H1 (cell line): ENCODE results near the gene CHMP5. TPM values are rescaled to one million over a fixed set of nuclear protein-coding genes. Genes with fewer than 3 reads are reported as not detected.

Experiments used
- CTCF ChIA-PET: fragments of 300-600 bp; sonication (Branson Sonifier 250); formaldehyde crosslinking; loops from one replicate; lab custom pipeline; 2021; ENCODE audit not compliant: partially characterized antibody; lab: Charles Lee
- POLR2A ChIA-PET: fragments of 300-600 bp; sonication (Branson Sonifier 250); formaldehyde crosslinking; loops from one replicate; lab custom pipeline; 2021; ENCODE audit warnings: inconsistent platforms; ENCODE audit not compliant: partially characterized antibody; lab: Charles Lee
- DNase-seq, 2 experiments: peaks; one replicate each; pipeline versions ENCODE4 v3.0.0 to v3.0.0-alpha.2; 2010 to 2022; ENCODE audit warnings: low spot score in 2 of 2, low read depth in 1 of 2, mixed read lengths in 1 of 2
- FAIRE-seq: peaks from 2 replicates; lab custom pipeline; 2011; peaks lifted over from hg19 to GRCh38; lab: Jason Lieb, UNC
- H2AFZ ChIP-seq: 2 replicates; pipeline ENCODE4 v1.8.1; 2012; ENCODE audit warnings: low read length, inconsistent platforms
- H2AK5ac ChIP-seq: 2 replicates; pipeline ENCODE4 v1.6.1; 2013; ENCODE audit warnings: low read depth, low read length
- H2BK120ac ChIP-seq: replicated peaks from 2 replicates; pipeline ENCODE3; 2013; ENCODE audit warnings: low read depth, low read length, inconsistent platforms
- H2BK12ac ChIP-seq: 2 replicates; pipeline ENCODE4 v1.6.1; 2013; ENCODE audit warnings: low read depth, low read length
- H2BK15ac ChIP-seq: 2 replicates; pipeline ENCODE4 v1.6.1; 2013; ENCODE audit warnings: low read length
- H2BK20ac ChIP-seq: 2 replicates; pipeline ENCODE4 v1.6.1; 2013; ENCODE audit warnings: low read length
- H2BK5ac ChIP-seq: 2 replicates; pipeline ENCODE4 v1.6.1; 2013; ENCODE audit warnings: low read depth, low read length
- H3K14ac ChIP-seq: 2 replicates; pipeline ENCODE4 v1.6.1; 2013; ENCODE audit warnings: inconsistent platforms; ENCODE audit not compliant: insufficient read length
- H3K18ac ChIP-seq: 2 replicates; pipeline ENCODE4 v1.6.1; 2013; ENCODE audit warnings: low read length; ENCODE audit errors: extremely low read depth
- H3K23ac ChIP-seq: 2 replicates; pipeline ENCODE4 v1.6.1; 2013; ENCODE audit warnings: inconsistent platforms; ENCODE audit not compliant: insufficient read length
- H3K23me2 ChIP-seq: 2 replicates; pipeline ENCODE4 v1.6.1; 2013; ENCODE audit warnings: low read depth, low read length
- H3K27ac ChIP-seq: 2 replicates; pipeline ENCODE4 v1.6.1; 2011; ENCODE audit warnings: low read depth, low read length, inconsistent platforms
- H3K27me3 ChIP-seq, 4 experiments: replicated peaks in 1 of 4; 1 replicate in 1 of 4; 2 replicates in 3 of 4; pipeline versions ENCODE4 v1.6.1 to v1.8.1; 2011 to 2013; ENCODE audit warnings: low read length in 3 of 4, mild to moderate bottlenecking in 3 of 4, inconsistent platforms in 2 of 4, mixed read lengths in 2 of 4, moderate library complexity in 1 of 4; ENCODE audit not compliant: control insufficient read depth in 3 of 4, insufficient read depth in 3 of 4; ENCODE audit errors: extremely low read depth in 1 of 4
- H3K36me3 ChIP-seq, 4 experiments: 2 replicates each; pipeline versions ENCODE4 v1.6.1 to v1.8.1; 2011 to 2013; ENCODE audit warnings: mild to moderate bottlenecking in 4 of 4, low read length in 3 of 4, moderate library complexity in 2 of 4, control low read depth in 1 of 4, inconsistent platforms in 1 of 4; ENCODE audit not compliant: insufficient read depth in 4 of 4, control insufficient read depth in 2 of 4
- H3K4ac ChIP-seq: replicated peaks from 2 replicates; pipeline ENCODE3; 2013; ENCODE audit warnings: low read length, low read depth, mixed read lengths, inconsistent platforms; ENCODE audit not compliant: insufficient read length
- H3K4me1 ChIP-seq, 4 experiments: replicated peaks in 1 of 4; 1 replicate in 1 of 4; 2 replicates in 3 of 4; pipeline versions ENCODE4 v1.6.1 to v1.8.1; 2011 to 2013; ENCODE audit warnings: low read length in 3 of 4, inconsistent platforms in 2 of 4, mixed read lengths in 1 of 4; ENCODE audit not compliant: insufficient read depth in 4 of 4, control insufficient read depth in 3 of 4
- H3K4me2 ChIP-seq, 2 experiments: 2 replicates each; pipeline versions ENCODE4 v1.6.1 to v1.8.1; 2011 to 2013; ENCODE audit warnings: low read depth in 2 of 2, low read length in 2 of 2, control low read depth in 1 of 2, inconsistent platforms in 1 of 2, mild to moderate bottlenecking in 1 of 2; ENCODE audit not compliant: insufficient read depth in 1 of 2
- H3K4me3 ChIP-seq, 4 experiments: fragments of 200-600, 300-600 bp in 1 of 4; sonication (generic), shearing (Covaris generic), sonication (Bioruptor Twin) in 1 of 4; 2 replicates each; pipeline versions ENCODE4 v1.5.1 to v1.8.1; 2011 to 2016; ENCODE audit warnings: low read length in 4 of 4, low read depth in 3 of 4, control low read depth in 2 of 4, inconsistent platforms in 2 of 4, mild to moderate bottlenecking in 2 of 4, mixed read lengths in 1 of 4, moderate library complexity in 1 of 4; ENCODE audit not compliant: insufficient read depth in 2 of 4; ENCODE audit errors: extremely low read depth in 1 of 4
- H3K56ac ChIP-seq: replicated peaks from 2 replicates; pipeline ENCODE3; 2013; ENCODE audit warnings: low read depth, mild to moderate bottlenecking, mixed read lengths, low read length, inconsistent platforms; ENCODE audit not compliant: insufficient read length
- H3K79me1 ChIP-seq: 2 replicates; pipeline ENCODE4 v1.6.1; 2013; ENCODE audit warnings: low read depth, low read length, control low read depth
- H3K79me2 ChIP-seq, 2 experiments: 2 replicates each; pipeline versions ENCODE4 v1.6.1 to v1.8.1; 2012 to 2013; ENCODE audit warnings: low read length in 2 of 2, mild to moderate bottlenecking in 2 of 2, inconsistent platforms in 1 of 2; ENCODE audit not compliant: insufficient read depth in 2 of 2, control insufficient read depth in 1 of 2
- H3K9ac ChIP-seq, 4 experiments: replicated peaks in 1 of 4; 1 replicate in 1 of 4; 2 replicates in 3 of 4; pipeline versions ENCODE4 v1.6.1 to v1.8.1; 2011 to 2013; ENCODE audit warnings: low read depth in 3 of 4, low read length in 3 of 4, control low read depth in 2 of 4, mild to moderate bottlenecking in 2 of 4, moderate library complexity in 2 of 4, inconsistent platforms in 1 of 4; ENCODE audit errors: extremely low read depth in 1 of 4
- H3K9me3 ChIP-seq, 2 experiments: 2 replicates each; pipeline versions ENCODE4 v1.6.1 to v1.8.1; 2012 to 2013; ENCODE audit warnings: mild to moderate bottlenecking in 2 of 2, moderate library complexity in 2 of 2, control low read depth in 1 of 2, inconsistent platforms in 1 of 2, low read depth in 1 of 2, low read length in 1 of 2, mixed read lengths in 1 of 2; ENCODE audit not compliant: insufficient read depth in 2 of 2
- H4K20me1 ChIP-seq, 2 experiments: replicated peaks in 1 of 2; 2 replicates each; pipeline versions ENCODE3 to v1.8.1; 2011 to 2013; ENCODE audit warnings: inconsistent platforms in 2 of 2, low read length in 2 of 2, mild to moderate bottlenecking in 1 of 2; ENCODE audit not compliant: insufficient read depth in 2 of 2, control insufficient read depth in 1 of 2
- H4K5ac ChIP-seq: 2 replicates; pipeline ENCODE4 v1.6.1; 2013; ENCODE audit warnings: low read length, low read depth, mixed read lengths, inconsistent platforms; ENCODE audit not compliant: insufficient read length
- H4K8ac ChIP-seq: 2 replicates; pipeline ENCODE4 v1.8.0; 2013; ENCODE audit warnings: mild to moderate bottlenecking, moderate library complexity, low read length, inconsistent platforms; ENCODE audit not compliant: insufficient read depth; ENCODE audit errors: extremely low read depth
- H4K91ac ChIP-seq: replicated peaks from 2 replicates; pipeline ENCODE3; 2013; ENCODE audit warnings: low read length, mixed read lengths, inconsistent platforms; ENCODE audit not compliant: insufficient read length
- CTCF ChIP-seq, 3 experiments: IDR thresholded peaks; 1 replicate in 2 of 3; 2 replicates in 1 of 3; pipeline versions ENCODE4 v1.5.1 to v1.6.1; 2011; ENCODE audit warnings: low read length in 3 of 3, mild to moderate bottlenecking in 3 of 3, inconsistent platforms in 2 of 3, low read depth in 1 of 3, moderate library complexity in 1 of 3; ENCODE audit not compliant: insufficient read depth in 1 of 3; ENCODE audit errors: control extremely low read depth in 1 of 3
- GABPA ChIP-seq: IDR thresholded peaks from 2 replicates; pipeline ENCODE4 v1.6.1; 2011; ENCODE audit warnings: mild to moderate bottlenecking, low read length, moderate library complexity, borderline replicate concordance; ENCODE audit not compliant: insufficient read depth
- KDM1A ChIP-seq: fragments of 200-600, 300-600 bp; sonication (generic); IDR thresholded peaks from 2 replicates; pipeline ENCODE4 v1.7.1; 2016; ENCODE audit warnings: mild to moderate bottlenecking, low read length, borderline replicate concordance
- PHF8 ChIP-seq: fragments of 200-600 bp; sonication (generic); conservative IDR thresholded peaks from 2 replicates; pipeline ENCODE4 v1.7.1; 2012; ENCODE audit warnings: low read depth, mild to moderate bottlenecking, inconsistent platforms, low read length, moderate library complexity
- POLR2A ChIP-seq, 2 experiments: IDR thresholded peaks; 1 replicate in 1 of 2; 2 replicates in 1 of 2; pipeline ENCODE4 v1.6.1; 2011; ENCODE audit warnings: low read depth in 2 of 2, low read length in 2 of 2, mild to moderate bottlenecking in 2 of 2; ENCODE audit errors: control extremely low read depth in 1 of 2
- RAD21 ChIP-seq, 2 experiments: IDR thresholded peaks in 1 of 2; conservative IDR thresholded peaks in 1 of 2; 2 replicates each; pipeline ENCODE4 v1.6.1; 2011; ENCODE audit warnings: low read depth in 2 of 2, low read length in 2 of 2, improper control_type of control experiment in 1 of 2, inconsistent platforms in 1 of 2, mild to moderate bottlenecking in 1 of 2, moderate library complexity in 1 of 2
- SIN3A ChIP-seq, 2 experiments: IDR thresholded peaks in 1 of 2; conservative IDR thresholded peaks in 1 of 2; 2 replicates each; pipeline ENCODE4 v1.6.1; 2011 to 2012; ENCODE audit warnings: low read length in 2 of 2, improper control_type of control experiment in 1 of 2, low read depth in 1 of 2, mild to moderate bottlenecking in 1 of 2
- TEAD4 ChIP-seq: IDR thresholded peaks from 2 replicates; pipeline ENCODE4 v1.6.1; 2012; ENCODE audit warnings: low read depth, low read length, inconsistent platforms, mixed read lengths
- ZNF274 ChIP-seq: IDR thresholded peaks from 2 replicates; pipeline ENCODE4 v1.7.0; 2012; ENCODE audit warnings: low read length, borderline replicate concordance; ENCODE audit errors: extremely low read depth
- WGBS, 2 experiments: shearing (Covaris generic) in 1 of 2; methylation state at CpG; one replicate each; pipeline versions ENCODE4 v1.1.6 to v1.1.7; 2013 to 2015; ENCODE audit warnings: low lambda C conversion rate in 2 of 2, mixed read lengths in 2 of 2, inconsistent platforms in 1 of 2, low coverage in 1 of 2, missing lambda C conversion rate in 1 of 2; ENCODE audit not compliant: insufficient replicate concordance in 2 of 2, insufficient coverage in 1 of 2, insufficient read length in 1 of 2; ENCODE audit errors: extremely low coverage in 1 of 2, missing lambda C conversion rate in 1 of 2; 5-methylcytosine and 5-hydroxymethylcytosine counted together
- polyA plus RNA-seq, 7 experiments: library from polyadenylated mRNA; depleted of rRNA in 3 of 7; stranded (reverse) in 5 of 7; unstranded in 2 of 7; fragments of >200 nt in 5 of 7; fragments of 200-250 nt in 2 of 7; gene quantifications; 1 replicate in 5 of 7; 2 replicates in 1 of 7; 4 replicates in 1 of 7; pipeline versions ENCODE4 v1.2.1 to v1.2.3, GENCODE V29; 2011 to 2013; ENCODE audit warnings: missing spikeins in 2 of 7, mixed read lengths in 2 of 7
- total RNA-seq: library from RNA; stranded (reverse); fragmentation: NEBNext Ultra II Directional; extraction: Animal tissue kit (Norgen Biotek cat#: 25700); gene quantifications from 2 replicates; pipeline ENCODE4 v1.2.1, GENCODE V29; 2021

Gene CHMP5
- total and polyA plus RNA-seq, 2 of the 8 experiments (the other 6 are each of a cell fraction or from before 2014, with no cell fraction given) = 25.0 to 47.3 TPM

DNA sequence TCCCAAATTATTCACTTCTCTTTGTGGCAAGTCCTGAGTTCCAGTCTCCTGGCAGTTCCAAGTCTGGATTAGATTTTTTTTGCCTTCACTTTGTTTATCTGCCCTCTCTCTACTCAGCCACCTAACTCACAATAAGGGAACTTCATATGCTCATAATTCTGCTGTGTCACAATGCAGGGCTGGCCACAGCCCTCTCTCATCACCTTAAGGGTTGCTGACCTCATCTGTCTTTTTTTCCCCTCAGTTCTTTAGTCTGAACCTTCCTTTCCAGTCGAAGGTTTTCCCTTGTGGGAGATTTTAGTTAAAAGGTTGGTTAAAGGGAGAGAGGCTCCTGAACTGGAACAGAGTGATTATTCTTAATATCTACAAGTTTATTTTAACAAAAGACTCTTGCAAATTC, 4.5 kb upstream of the CHMP5 start:
- 79% methylated on average over 1 of the region's 1 CpG; no CpG with 5 or more reads in 1 of the 2 experiments for WGBS, 2 experiments
- Histone ChIP-seq H3K4me2 (no peak overlapping the region), H4K20me1 (peaks cover 0 to 1% of the 10 kb centered on the region in 2 experiments), H4K8ac (no peak overlapping the region), H3K79me1 (0 out of 2 replicates have a peak, but pooled peaks cover 3% of the 10 kb centered on the region), H2BK120ac (no peak overlapping the region), H4K91ac (no peak overlapping the region), H3K14ac (no peak overlapping the region), H3K27me3 (no peaks in the 10 kb centered on the region), H3K23ac (no peak overlapping the region), H2BK20ac (no peak overlapping the region), H3K56ac (no peak overlapping the region), H2AK5ac (no peak overlapping the region), H2AFZ (no peak overlapping the region), H3K4ac (no peak overlapping the region), H2BK5ac (no peak overlapping the region), H3K36me3 (peaks cover 34 to 60% (median 51%) of the 10 kb centered on the region in 4 experiments), H3K79me2 (peaks cover 10 to 22% of the 10 kb centered on the region in 2 experiments), H3K27ac (no peak overlapping the region), H3K4me3 (no peak overlapping the region), H3K4me1 (peaks cover 0 to 2% (median under 1%) of the 10 kb centered on the region in 4 experiments; a peak in 2 of 7 replicates), H3K23me2 (peaks cover 11% of the 10 kb centered on the region), H2BK12ac (no peak overlapping the region), H2BK15ac (no peak overlapping the region), H3K9ac (no peak overlapping the region), H3K9me3 (no peaks in the 10 kb centered on the region), H4K5ac (no peak overlapping the region), H3K18ac (no peak overlapping the region)
- DNase-seq (no peak), FAIRE-seq (no peak)
- CTCF ChIA-PET = no interaction called here
- POLR2A ChIA-PET = no interaction called here
- TF ChIP-seq POLR2A (IDR thresholded peaks at IDR 0.05; ENCODE audit: control extremely low read depth in 1 of 2, low read depth in 2 of 2, low read length in 2 of 2) (no peak), PHF8 (no peak), TEAD4 (no peak), ZNF274 (no peak), KDM1A (no peak), RAD21 (IDR thresholded peaks at IDR 0.05 in 1 of 2, conservative IDR thresholded peaks at IDR 0.05 in 1 of 2; ENCODE audit: low read depth in 2 of 2, low read length in 2 of 2) (no peak), CTCF (IDR thresholded peaks at IDR 0.05; ENCODE audit: control extremely low read depth in 1 of 3, insufficient read depth in 1 of 3, low read depth in 1 of 3, low read length in 3 of 3) (no peak), GABPA (no peak), SIN3A (conservative IDR thresholded peaks at IDR 0.05 in 1 of 2, IDR thresholded peaks at IDR 0.05 in 1 of 2; ENCODE audit: low read depth in 1 of 2, low read length in 2 of 2) (no peak)
